SK-N-MC (cell line): ENCODE data around the gene ADGRL3.

Source experiments
- EZH2 ChIP-seq: fragments of 200-600 bp; sonication (generic); IDR thresholded peaks from one replicate; pipeline ENCODE4 v1.6.1; 2017; ENCODE audit warnings: antibody characterized with exemption
- FOXP2 ChIP-seq: optimal IDR thresholded peaks from 2 replicates; pipeline ENCODE3; 2011; ENCODE audit warnings: mild to moderate bottlenecking, moderate library complexity; ENCODE audit not compliant: insufficient read depth; ENCODE audit errors: extremely low read length, control extremely low read depth
- POLR2AphosphoS5 ChIP-seq: IDR thresholded peaks from 2 replicates; pipeline ENCODE4 v1.6.1; 2012; ENCODE audit warnings: mild to moderate bottlenecking, low read depth, low read length, borderline replicate concordance

- TF ChIP-seq POLR2AphosphoS5 (no peak), EZH2 (no peak), FOXP2 (no peak)
Measured at GRCh38 chr4:61389640-61390039, 189.5 kb downstream of the ADGRL3 start.
